RWPE2 (cell line): ENCODE results near the gene LIPM.

Source experiments
- ATAC-seq: fragments of 200-7000 bp; cut with Tn5 transposase; 3 replicates; pipeline ENCODE4 v1.9.1; 2021; ENCODE audit warnings: low read depth
- DNase-seq: peaks from one replicate; pipeline ENCODE4 v3.0.0-alpha.2; 2020; ENCODE audit warnings: low spot score
- H3K27ac ChIP-seq: fragments of 450-650 bp; 2 replicates; pipeline ENCODE4 v1.5.1; 2017; ENCODE audit warnings: mild to moderate bottlenecking; ENCODE audit not compliant: poor library complexity, severe bottlenecking
- H3K27me3 ChIP-seq: fragments of 250-450 bp; sonication (Bioruptor Pico); 2 replicates; pipeline ENCODE4 v1.5.1; 2021; ENCODE audit warnings: mild to moderate bottlenecking, moderate library complexity; ENCODE audit not compliant: insufficient read depth, poor library complexity, severe bottlenecking
- H3K36me3 ChIP-seq: fragments of 250-450 bp; sonication (Bioruptor Pico); 2 replicates; pipeline ENCODE4 v1.5.1; 2020; ENCODE audit warnings: low read depth, mild to moderate bottlenecking, moderate library complexity
- H3K4me1 ChIP-seq: fragments of 250-450 bp; sonication (Bioruptor Pico); 2 replicates; pipeline ENCODE4 v1.5.1; 2021; ENCODE audit warnings: mild to moderate bottlenecking, moderate library complexity; ENCODE audit not compliant: insufficient read depth, poor library complexity, severe bottlenecking
- H3K4me3 ChIP-seq: fragments of 250-450 bp; sonication (Bioruptor Pico); 2 replicates; pipeline ENCODE4 v1.5.1; 2021; ENCODE audit warnings: mild to moderate bottlenecking, moderate library complexity; ENCODE audit not compliant: severe bottlenecking
- H3K9me3 ChIP-seq: fragments of 250-450 bp; sonication (Bioruptor Pico); 2 replicates; pipeline ENCODE4 v1.5.1; 2021; ENCODE audit warnings: mild to moderate bottlenecking, moderate library complexity; ENCODE audit not compliant: severe bottlenecking
- TF ChIP-seq, protein P1 (sequence below): fragments of 450-650 bp; IDR thresholded peaks from one replicate; pipeline ENCODE4 v1.5.1; 2017; ENCODE audit warnings: mild to moderate bottlenecking, moderate library complexity; ENCODE audit not compliant: poor library complexity, severe bottlenecking

Gene LIPM

DNA sequence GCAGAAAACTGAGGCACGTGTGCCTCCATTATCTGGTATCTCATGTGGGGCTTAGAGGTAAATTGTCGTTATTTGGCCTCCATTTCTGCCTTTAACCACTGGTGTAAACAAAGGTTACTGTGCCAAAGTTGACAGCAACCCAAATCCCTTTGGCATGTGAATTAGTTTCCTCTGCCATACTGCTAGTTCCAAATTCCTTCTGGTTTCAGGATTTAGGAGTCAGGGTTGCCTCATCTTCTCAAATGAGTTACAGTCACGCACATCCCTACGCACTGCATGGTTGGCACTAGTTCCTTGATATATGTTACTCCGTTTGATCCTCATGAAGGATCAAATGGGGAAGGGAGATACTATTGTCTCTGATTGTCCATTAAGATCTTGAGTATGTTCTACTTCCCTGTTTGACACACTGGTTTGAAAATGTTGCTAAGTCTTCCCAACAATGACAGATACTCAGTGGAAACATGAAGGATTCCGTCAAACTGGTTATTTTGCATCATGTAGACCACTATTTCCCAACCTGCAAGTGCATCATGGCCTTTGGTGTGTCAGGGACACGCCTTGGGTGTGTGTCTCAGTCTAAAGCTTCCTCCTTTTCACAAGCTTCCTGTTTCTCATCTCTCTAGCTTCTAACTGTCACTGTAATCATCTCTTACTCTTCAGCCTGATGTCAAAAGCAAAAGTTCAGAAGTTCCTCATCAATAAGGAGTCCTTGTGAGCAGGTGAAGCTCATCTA is 43.0 kb upstream of the LIPM start, which contains the start of gene LIPN:
LIPN (plus strand) TSS at position 655 of the 736 bp plus-strand sequence. CDS start 1,386 bp downstream, outside the sequence.
- H3K27me3 ChIP-seq, result no peaks in the 10 kb centered on the region

DNA sequence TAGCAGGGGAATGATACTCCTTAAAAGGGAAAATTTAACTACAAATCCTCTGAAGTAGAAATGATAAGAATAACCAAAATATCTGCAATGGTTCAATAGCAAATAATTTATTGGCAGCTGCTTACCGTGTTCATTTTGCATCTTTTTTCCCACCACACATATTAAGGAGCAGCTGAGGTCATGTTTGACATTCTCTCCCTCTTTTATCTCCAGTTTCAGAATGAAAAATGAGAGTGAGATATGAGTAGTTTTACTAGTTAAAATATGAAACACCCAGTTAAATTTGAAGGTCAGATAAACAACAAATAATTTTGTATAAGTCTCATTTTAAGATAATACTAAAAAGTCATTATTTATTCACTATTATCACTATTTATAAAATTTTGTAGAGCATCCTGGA is 39.6 kb upstream of the LIPM start:
- no peaks in the 10 kb centered on the region for H3K4me1 ChIP-seq
- H3K36me3 ChIP-seq, result no peaks in the 10 kb centered on the region

More for the DNA sequence above, 43.0 kb upstream of the LIPM start, which contains the start of gene LIPN:
- no peak within 1 kb of the TSS for H3K27ac ChIP-seq
- TF ChIP-seq, protein P1, sequence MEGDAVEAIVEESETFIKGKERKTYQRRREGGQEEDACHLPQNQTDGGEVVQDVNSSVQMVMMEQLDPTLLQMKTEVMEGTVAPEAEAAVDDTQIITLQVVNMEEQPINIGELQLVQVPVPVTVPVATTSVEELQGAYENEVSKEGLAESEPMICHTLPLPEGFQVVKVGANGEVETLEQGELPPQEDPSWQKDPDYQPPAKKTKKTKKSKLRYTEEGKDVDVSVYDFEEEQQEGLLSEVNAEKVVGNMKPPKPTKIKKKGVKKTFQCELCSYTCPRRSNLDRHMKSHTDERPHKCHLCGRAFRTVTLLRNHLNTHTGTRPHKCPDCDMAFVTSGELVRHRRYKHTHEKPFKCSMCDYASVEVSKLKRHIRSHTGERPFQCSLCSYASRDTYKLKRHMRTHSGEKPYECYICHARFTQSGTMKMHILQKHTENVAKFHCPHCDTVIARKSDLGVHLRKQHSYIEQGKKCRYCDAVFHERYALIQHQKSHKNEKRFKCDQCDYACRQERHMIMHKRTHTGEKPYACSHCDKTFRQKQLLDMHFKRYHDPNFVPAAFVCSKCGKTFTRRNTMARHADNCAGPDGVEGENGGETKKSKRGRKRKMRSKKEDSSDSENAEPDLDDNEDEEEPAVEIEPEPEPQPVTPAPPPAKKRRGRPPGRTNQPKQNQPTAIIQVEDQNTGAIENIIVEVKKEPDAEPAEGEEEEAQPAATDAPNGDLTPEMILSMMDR, result no peak
- ATAC-seq, result no peak
- no peaks in the 10 kb centered on the region for H3K9me3 ChIP-seq
- no peak within 1 kb of the TSS for H3K4me3 ChIP-seq
- H3K36me3 ChIP-seq, result no peaks in the 10 kb centered on the region
- no peaks in the 10 kb centered on the region for H3K4me1 ChIP-seq
- DNase-seq, result no peak

DNA sequence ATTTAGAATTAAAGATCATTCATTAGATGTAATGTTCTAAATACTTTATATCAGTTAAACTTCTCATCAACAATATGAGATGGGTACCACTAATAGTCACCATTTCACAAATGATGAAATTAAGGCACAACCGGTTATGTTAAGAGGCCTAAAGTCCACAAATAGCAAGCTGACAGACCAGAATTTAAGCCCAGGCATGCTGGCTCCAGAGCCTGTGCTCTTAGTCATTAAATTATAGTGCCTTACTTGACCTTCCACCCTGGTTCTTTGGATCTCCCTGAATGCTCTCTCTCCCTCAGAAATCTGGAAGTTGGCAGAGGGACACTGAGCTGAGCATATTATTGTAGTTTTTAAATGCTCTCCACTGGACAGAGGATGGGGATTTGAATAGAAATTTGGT is 39.1 kb upstream of the LIPM start:
- ATAC-seq (no peak), DNase-seq (no peak)
- no peak overlapping the region for H3K27ac ChIP-seq
- no peaks in the 10 kb centered on the region for H3K36me3 ChIP-seq
- no peaks in the 10 kb centered on the region for H3K4me1 ChIP-seq
- no peaks in the 10 kb centered on the region for H3K9me3 ChIP-seq
- TF ChIP-seq, protein P1, result no peak
- H3K27me3 ChIP-seq, result no peaks in the 10 kb centered on the region
- H3K4me3 ChIP-seq, result no peak overlapping the region

More for the DNA sequence above, 39.6 kb upstream of the LIPM start:
- no peak for ATAC-seq
- TF ChIP-seq, protein P1, result no peak
- Histone ChIP-seq H3K9me3 (no peaks in the 10 kb centered on the region), H3K27ac (no peak overlapping the region), H3K4me3 (no peak overlapping the region), H3K27me3 (no peaks in the 10 kb centered on the region)
- DNase-seq, result no peak

DNA sequence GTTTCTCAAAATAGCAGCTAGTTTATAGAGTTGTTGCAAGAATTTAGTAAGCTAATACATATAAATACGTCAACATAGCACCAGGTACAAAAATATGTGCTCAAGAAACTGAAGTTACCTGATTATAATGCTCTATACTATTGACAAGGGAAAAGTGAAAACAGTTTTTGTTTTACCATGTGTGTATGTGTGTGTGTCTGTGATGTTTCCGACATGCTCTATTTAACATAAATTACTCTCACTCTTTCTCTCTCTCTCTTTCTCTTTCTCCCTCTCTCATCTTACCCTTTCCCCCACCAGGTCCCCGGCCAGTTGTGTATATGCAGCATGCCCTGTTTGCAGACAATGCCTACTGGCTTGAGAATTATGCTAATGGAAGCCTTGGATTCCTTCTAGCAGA is 38.4 kb upstream of the LIPM start:
- no peak overlapping the region for H3K4me3 ChIP-seq
- DNase-seq (no peak), ATAC-seq (no peak)
- H3K4me1 ChIP-seq, result no peaks in the 10 kb centered on the region
- TF ChIP-seq, protein P1, result no peak
- H3K9me3 ChIP-seq, result no peaks in the 10 kb centered on the region
- no peaks in the 10 kb centered on the region for H3K36me3 ChIP-seq
- no peak overlapping the region for H3K27ac ChIP-seq
- H3K27me3 ChIP-seq, result no peaks in the 10 kb centered on the region

DNA sequence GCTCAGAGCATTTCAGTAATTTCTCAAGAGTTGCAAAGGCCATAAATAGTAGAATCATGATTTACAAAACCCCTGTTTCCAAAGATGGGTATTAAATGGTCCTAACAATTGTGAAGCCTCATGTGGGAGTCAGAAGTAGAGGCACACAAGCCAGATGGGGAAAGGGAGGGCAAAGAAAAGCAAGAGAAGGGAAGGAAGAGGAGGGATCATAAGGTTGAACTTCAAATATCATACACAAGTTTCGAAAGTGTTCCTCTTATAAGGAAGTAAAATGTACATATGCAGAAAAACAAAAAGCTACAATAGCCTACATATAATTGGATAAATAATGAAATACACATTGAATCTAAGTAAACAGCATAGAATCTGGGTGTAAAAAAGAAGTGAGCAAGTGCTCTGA is 36.7 kb upstream of the LIPM start:
- H3K27me3 ChIP-seq, result no peaks in the 10 kb centered on the region
- TF ChIP-seq, protein P1, result no peak
- no peak for DNase-seq
- H3K27ac ChIP-seq, result no peak overlapping the region
- ATAC-seq, result no peak
- H3K4me3 ChIP-seq, result no peak overlapping the region
- no peaks in the 10 kb centered on the region for H3K36me3 ChIP-seq
- no peaks in the 10 kb centered on the region for H3K9me3 ChIP-seq
- no peaks in the 10 kb centered on the region for H3K4me1 ChIP-seq
